Endothelial cell of umbilical vein (primary cell): ENCODE data around the gene CCNG1. TPM values are rescaled to one million over a fixed set of nuclear protein-coding genes. Genes with fewer than 3 reads are reported as not detected.

ENCODE experiments used
- BruUV-seq: library from RNA; stranded (reverse); fragments of 400-500 nt; replicated peaks from 2 replicates; lab custom pipeline; 2021; lab: Mats Ljungman, UMichigan
- CTCF ChIA-PET: fragments of 300-600, 350-600 bp; sonication (Branson Sonifier 250); formaldehyde crosslinking; loops from one replicate; lab custom pipeline; 2021; ENCODE audit warnings: antibody characterized with exemption, inconsistent platforms; lab: Charles Lee
- POLR2A ChIA-PET: fragments of 300-600, 350-600 bp; sonication (Branson Sonifier 250); formaldehyde crosslinking; loops from one replicate; lab custom pipeline; 2021; ENCODE audit warnings: antibody characterized with exemption, inconsistent platforms; lab: Charles Lee
- DNase-seq: peaks from one replicate; pipeline ENCODE4 v3.0.0-alpha.2; 2011; ENCODE audit warnings: low read depth, low spot score
- FAIRE-seq: peaks from 2 replicates; lab custom pipeline; 2011; peaks lifted over from hg19 to GRCh38; lab: Jason Lieb, UNC
- H2AFZ ChIP-seq: 2 replicates; pipeline ENCODE4 v1.6.0; 2012; ENCODE audit warnings: low read depth, low read length, control low read depth, inconsistent platforms
- H3K27ac ChIP-seq: 2 replicates; pipeline ENCODE4 v1.5.1; 2011; ENCODE audit warnings: low read depth, mild to moderate bottlenecking, control low read depth, low read length, moderate library complexity; ENCODE audit not compliant: insufficient read depth
- H3K27me3 ChIP-seq, 2 experiments: 2 replicates each; pipeline versions ENCODE4 v1.6.0 to v1.6.1; 2011; ENCODE audit warnings: low read length in 2 of 2, mixed read lengths in 1 of 2; ENCODE audit not compliant: control insufficient read depth in 2 of 2, insufficient read depth in 2 of 2
- H3K36me3 ChIP-seq, 2 experiments: 2 replicates in 1 of 2; 3 replicates in 1 of 2; pipeline ENCODE4 v1.5.1; 2011; ENCODE audit warnings: low read length in 2 of 2, mild to moderate bottlenecking in 1 of 2, moderate library complexity in 1 of 2; ENCODE audit not compliant: control insufficient read depth in 2 of 2, insufficient read depth in 2 of 2; ENCODE audit errors: extremely low read depth in 1 of 2
- H3K4me1 ChIP-seq: 3 replicates; pipeline ENCODE4 v1.5.1; 2011; ENCODE audit warnings: mild to moderate bottlenecking, low read length; ENCODE audit not compliant: control insufficient read depth, insufficient read depth; ENCODE audit errors: extremely low read depth
- H3K4me2 ChIP-seq: 2 replicates; pipeline ENCODE4 v1.6.1; 2011; ENCODE audit warnings: low read length, control low read depth, mixed read lengths; ENCODE audit not compliant: insufficient read depth
- H3K4me3 ChIP-seq, 3 experiments: fragments of 200-600 bp in 1 of 3; sonication (generic), shearing (Covaris generic) in 1 of 3; replicated peaks in 1 of 3; 2 replicates each; pipeline ENCODE4 v1.5.1; 2011 to 2016; ENCODE audit warnings: control low read depth in 3 of 3, low read length in 3 of 3, mild to moderate bottlenecking in 2 of 3, inconsistent platforms in 1 of 3, low read depth in 1 of 3, moderate library complexity in 1 of 3; ENCODE audit not compliant: insufficient read depth in 1 of 3
- H3K79me2 ChIP-seq: 2 replicates; pipeline ENCODE4 v1.6.0; 2012; ENCODE audit warnings: low read length, inconsistent platforms; ENCODE audit not compliant: control insufficient read depth, insufficient read depth
- H3K9ac ChIP-seq: replicated peaks from 2 replicates; pipeline ENCODE3; 2011; ENCODE audit warnings: low read length, control low read depth; ENCODE audit not compliant: insufficient read depth; ENCODE audit errors: extremely low read depth
- H3K9me1 ChIP-seq: replicated peaks from 3 replicates; pipeline ENCODE4 v1.6.0; 2011; ENCODE audit warnings: mild to moderate bottlenecking, low read length; ENCODE audit not compliant: control insufficient read depth, insufficient read depth; ENCODE audit errors: extremely low read depth
- H3K9me3 ChIP-seq: replicated peaks from 2 replicates; pipeline ENCODE4 v1.5.1; 2012; ENCODE audit warnings: low read length, inconsistent platforms; ENCODE audit not compliant: control insufficient read depth, insufficient read depth
- H4K20me1 ChIP-seq: replicated peaks from 2 replicates; pipeline ENCODE3; 2011; ENCODE audit warnings: mild to moderate bottlenecking, low read length; ENCODE audit not compliant: control insufficient read depth, insufficient read depth; ENCODE audit errors: extremely low read depth
- EZH2 ChIP-seq: IDR thresholded peaks from 2 replicates; pipeline ENCODE4 v1.6.1; 2012; ENCODE audit warnings: borderline replicate concordance, low read depth, mild to moderate bottlenecking, moderate library complexity, low read length, inconsistent platforms; ENCODE audit not compliant: severe bottlenecking
- JUN ChIP-seq: IDR thresholded peaks from 2 replicates; pipeline ENCODE4 v1.6.1; 2011; ENCODE audit warnings: borderline replicate concordance, low read depth; ENCODE audit not compliant: insufficient read length, insufficient read depth
- MYC ChIP-seq: IDR thresholded peaks from one replicate; pipeline ENCODE4 v1.6.1; 2011; ENCODE audit warnings: mild to moderate bottlenecking, low read depth, low read length
- POLR2A ChIP-seq: IDR thresholded peaks from 2 replicates; pipeline ENCODE4 v1.6.1; 2012; ENCODE audit warnings: low read depth, mild to moderate bottlenecking, control low read depth, low read length
- POLR2AphosphoS5 ChIP-seq: IDR thresholded peaks from 2 replicates; pipeline ENCODE4 v1.6.1; 2012; ENCODE audit warnings: low read depth, mild to moderate bottlenecking, control low read depth, low read length, moderate library complexity; ENCODE audit not compliant: insufficient read depth
- dilution Hi-C: fragments of 300-500 bp; cut with MboI; formaldehyde crosslinking; loops from one replicate; pipeline ENCODE4 v1.15.0; 2019; ENCODE audit warnings: low sequenced_read_pairs; ENCODE audit not compliant: extremely low pct_ligation_motif_present
- intact Hi-C: fragments of 100-400 bp; cut with micrococcal nuclease; formaldehyde crosslinking; loops from one replicate; pipeline ENCODE4 v1.10.0; 2022
- polyA plus RNA-seq, 4 experiments: library from polyadenylated mRNA; depleted of rRNA in 3 of 4; stranded (reverse) in 3 of 4; unstranded in 1 of 4; fragments of >200 nt; gene quantifications; 2 replicates each; pipeline versions ENCODE4 v1.2.1 to v1.2.3, GENCODE V29; 2011 to 2012; ENCODE audit warnings: missing spikeins in 1 of 4
- total RNA-seq: library from RNA; stranded (reverse); gene quantifications from 2 replicates; pipeline ENCODE4 v1.2.3, GENCODE V29; 2021
- TF ChIP-seq, protein P1 (sequence below), 2 donors: IDR thresholded peaks; 1 replicate in 1 of 2; 2 replicates in 1 of 2; pipeline ENCODE4 v1.5.1; 2011; ENCODE audit warnings: low read length in 2 of 2, mild to moderate bottlenecking in 2 of 2, moderate library complexity in 2 of 2, control low read depth in 1 of 2, inconsistent platforms in 1 of 2, low read depth in 1 of 2; ENCODE audit not compliant: insufficient read depth in 1 of 2; ENCODE audit errors: extremely low read depth in 1 of 2
- TF ChIP-seq, protein P2 (sequence below): IDR thresholded peaks from 2 replicates; pipeline ENCODE4 v1.6.1; 2011; ENCODE audit not compliant: insufficient read depth, insufficient read length

Gene CCNG1
- total and polyA plus RNA-seq, 2 donors (not counting 3 experiments of a cell fraction or from before 2014, with no cell fraction given): 47.2 to 186 TPM

DNA sequence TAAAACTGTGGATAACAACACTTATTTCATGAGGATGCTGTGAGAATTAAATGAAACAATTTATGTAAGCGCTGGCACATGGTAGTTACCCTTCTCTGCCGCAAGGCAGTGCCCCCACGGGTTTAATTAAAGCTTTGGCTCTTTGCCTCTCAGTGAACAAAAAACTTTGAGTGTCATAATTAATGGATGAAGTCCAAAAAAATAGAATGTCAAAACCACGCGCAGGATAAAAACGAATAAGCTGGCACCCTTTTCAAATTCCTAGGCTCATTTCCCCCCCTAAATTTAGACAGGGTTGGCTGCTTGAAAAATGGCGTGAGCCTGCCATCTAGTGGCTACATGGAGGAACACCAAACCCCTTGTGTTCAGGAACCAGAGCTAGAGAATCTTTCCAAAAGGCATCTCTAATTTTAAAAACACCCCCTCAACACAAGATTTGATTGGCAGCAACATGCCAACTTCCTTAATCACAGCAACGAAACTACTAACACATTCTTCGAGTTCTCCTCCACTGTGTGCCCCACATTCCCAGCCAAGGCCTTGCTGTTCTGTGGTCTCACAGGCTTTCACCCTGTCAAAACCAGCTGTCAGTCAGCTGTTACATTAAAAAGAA, 29.0 kb upstream of the CCNG1 start:
- Histone ChIP-seq H3K36me3 (no peaks in the 10 kb centered on the region), H3K27ac (no peak overlapping the region), H3K4me1 (no peaks in the 10 kb centered on the region), H3K9ac (no peak overlapping the region), H3K27me3 (no peaks in the 10 kb centered on the region), H3K79me2 (no peaks in the 10 kb centered on the region), H4K20me1 (no peaks in the 10 kb centered on the region), H3K4me2 (no peak overlapping the region), H2AFZ (no peak overlapping the region), H3K4me3 (no peak overlapping the region), H3K9me3 (no peaks in the 10 kb centered on the region), H3K9me1 (no peaks in the 10 kb centered on the region)
- BruUV-seq: no TSS peak
- DNase-seq (peak; percentile 63), FAIRE-seq (peak; percentile 87)
- no peak for TF ChIP-seq MYC
- TF ChIP-seq, protein P1, sequence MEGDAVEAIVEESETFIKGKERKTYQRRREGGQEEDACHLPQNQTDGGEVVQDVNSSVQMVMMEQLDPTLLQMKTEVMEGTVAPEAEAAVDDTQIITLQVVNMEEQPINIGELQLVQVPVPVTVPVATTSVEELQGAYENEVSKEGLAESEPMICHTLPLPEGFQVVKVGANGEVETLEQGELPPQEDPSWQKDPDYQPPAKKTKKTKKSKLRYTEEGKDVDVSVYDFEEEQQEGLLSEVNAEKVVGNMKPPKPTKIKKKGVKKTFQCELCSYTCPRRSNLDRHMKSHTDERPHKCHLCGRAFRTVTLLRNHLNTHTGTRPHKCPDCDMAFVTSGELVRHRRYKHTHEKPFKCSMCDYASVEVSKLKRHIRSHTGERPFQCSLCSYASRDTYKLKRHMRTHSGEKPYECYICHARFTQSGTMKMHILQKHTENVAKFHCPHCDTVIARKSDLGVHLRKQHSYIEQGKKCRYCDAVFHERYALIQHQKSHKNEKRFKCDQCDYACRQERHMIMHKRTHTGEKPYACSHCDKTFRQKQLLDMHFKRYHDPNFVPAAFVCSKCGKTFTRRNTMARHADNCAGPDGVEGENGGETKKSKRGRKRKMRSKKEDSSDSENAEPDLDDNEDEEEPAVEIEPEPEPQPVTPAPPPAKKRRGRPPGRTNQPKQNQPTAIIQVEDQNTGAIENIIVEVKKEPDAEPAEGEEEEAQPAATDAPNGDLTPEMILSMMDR (IDR thresholded peaks at IDR 0.05; ENCODE audit: extremely low read depth in 1 of 2, insufficient read depth in 1 of 2, low read depth in 1 of 2, low read length in 2 of 2): peak; percentile 76 to 83
- ChIA-PET CTCF (interaction anchor here (0.6 to 2.9 kb wide), 31 partner anchors 8 to 1865 kb away, joined by 3 to 49 read pairs (median 5); partner anchors contain the start of genes CCNG1, HMMR and NUDCD2), POLR2A (no interaction called here)
- dilution Hi-C loops (no loop called here), intact Hi-C loops (loop anchor here (1.0 to 5.0 kb wide), 3 partner anchors 61 to 1864 kb away; no protein-coding TSS in a partner anchor)

DNA sequence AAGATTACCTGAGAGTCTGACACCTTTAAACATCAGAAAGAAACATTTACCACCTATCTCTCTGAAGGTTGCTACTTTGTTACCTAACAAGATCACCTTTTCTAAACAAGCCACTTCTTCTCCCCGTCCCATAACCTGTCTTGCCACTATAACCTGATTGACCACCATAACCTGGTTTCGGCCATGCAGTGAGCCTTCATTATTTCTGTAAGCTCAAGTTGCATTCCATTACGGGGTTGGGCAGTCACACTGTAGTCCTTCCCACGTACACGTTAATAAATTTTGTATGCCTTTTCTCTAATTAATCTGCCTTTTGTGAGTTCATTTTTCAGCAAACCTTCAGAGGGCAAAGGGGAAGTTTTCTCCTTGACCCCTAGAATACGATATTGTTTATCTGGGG, 28.0 kb upstream of the CCNG1 start:
- Histone ChIP-seq H3K27me3 (peaks cover 2 to 3% of the 10 kb centered on the region in 2 experiments), H3K79me2 (no peaks in the 10 kb centered on the region), H3K9ac (no peak overlapping the region), H3K9me3 (no peaks in the 10 kb centered on the region), H3K9me1 (no peaks in the 10 kb centered on the region), H3K4me3 (no peak overlapping the region), H2AFZ (no peak overlapping the region), H3K27ac (no peak overlapping the region), H3K4me2 (no peak overlapping the region), H4K20me1 (no peaks in the 10 kb centered on the region), H3K4me1 (no peaks in the 10 kb centered on the region), H3K36me3 (no peaks in the 10 kb centered on the region)
- ChIA-PET CTCF (interaction anchor here (0.8 to 2.9 kb wide), 20 partner anchors 8 to 1866 kb away, joined by 3 to 49 read pairs (median 6); partner anchors contain the start of genes CCNG1, HMMR and NUDCD2), POLR2A (no interaction called here)
- dilution Hi-C loops: no loop called here
- DNase-seq (no peak), FAIRE-seq (no peak)
- intact Hi-C loops: loop anchor here (5.0 kb wide), 1 partner anchor 62 kb away; no protein-coding TSS in a partner anchor
- TF ChIP-seq, protein P1 (IDR thresholded peaks at IDR 0.05; ENCODE audit: extremely low read depth in 1 of 2, insufficient read depth in 1 of 2, low read depth in 1 of 2, low read length in 2 of 2): no peak
- no peak for TF ChIP-seq JUN
- TF ChIP-seq POLR2A: no peak
- no peak for TF ChIP-seq EZH2
- TF ChIP-seq, protein P2, sequence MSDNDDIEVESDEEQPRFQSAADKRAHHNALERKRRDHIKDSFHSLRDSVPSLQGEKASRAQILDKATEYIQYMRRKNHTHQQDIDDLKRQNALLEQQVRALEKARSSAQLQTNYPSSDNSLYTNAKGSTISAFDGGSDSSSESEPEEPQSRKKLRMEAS: no peak
- TF ChIP-seq POLR2AphosphoS5: no peak
- BruUV-seq: no TSS peak
